ENCODE results near the gene ZNF667.

The ZNF667 gene

GRCh38 chr19:56476651-56477428 lies at the start of gene ZNF667:
ZNF667 (minus strand) TSS chr19:56477345; CDS start chr19:56462370, 14,975 bp downstream.
- H3K9me3 ChIP-seq (ENCODE audit: control insufficient read depth, insufficient read depth, low read depth, low read length): peaks cover 30% of the 10 kb centered on the region; the same call in 1 of the 2 replicates
- H3K27me3 ChIP-seq (ENCODE audit: control insufficient read depth, insufficient read depth, low read length): no peaks in the 10 kb centered on the region
- peak within 1 kb of the TSS; percentile 78 for H3K4me3 ChIP-seq (ENCODE audit: low read depth, low read length)
- H3K27ac ChIP-seq (ENCODE audit: low read depth, low read length): peak within 1 kb of the TSS; percentile 31; the same call in 1 of the 2 replicates
- H3K36me3 ChIP-seq (ENCODE audit: control insufficient read depth, insufficient read depth, low read length): peaks cover 5% of the 10 kb centered on the region; the same call in 1 of the 2 replicates
- H3K9ac ChIP-seq (ENCODE audit: low read length): peak within 1 kb of the TSS; percentile 42
- H3K4me1 ChIP-seq (ENCODE audit: control insufficient read depth, insufficient read depth, low read length): no peaks in the 10 kb centered on the region

- Histone ChIP-seq H3K27ac (ENCODE audit: low read depth, low read length) (no peak overlapping the region), H3K4me1 (ENCODE audit: control insufficient read depth, insufficient read depth, low read length) (no peaks in the 10 kb centered on the region), H3K9ac (ENCODE audit: low read length) (no peak overlapping the region), H3K36me3 (ENCODE audit: control insufficient read depth, insufficient read depth, low read length) (no peaks in the 10 kb centered on the region; the same call in 1 of the 2 replicates), H3K27me3 (ENCODE audit: control insufficient read depth, insufficient read depth, low read length) (no peaks in the 10 kb centered on the region), H3K4me3 (ENCODE audit: low read depth, low read length) (no peak overlapping the region), H3K9me3 (ENCODE audit: control insufficient read depth, insufficient read depth, low read depth, low read length) (peaks cover 90% of the 10 kb centered on the region)
Measured at GRCh38 chr19:56525214-56525860, 48.2 kb upstream of the ZNF667 start.

- Histone ChIP-seq H3K4me3 (ENCODE audit: low read depth, low read length) (peak overlapping the region; percentile 90), H3K9ac (ENCODE audit: low read length) (peak overlapping the region; percentile 86), H3K27me3 (ENCODE audit: control insufficient read depth, insufficient read depth, low read length) (peaks cover 3% of the 10 kb centered on the region; the same call in 1 of the 2 replicates), H3K4me1 (ENCODE audit: control insufficient read depth, insufficient read depth, low read length) (no peaks in the 10 kb centered on the region), H3K36me3 (ENCODE audit: control insufficient read depth, insufficient read depth, low read length) (no peaks in the 10 kb centered on the region), H3K9me3 (ENCODE audit: control insufficient read depth, insufficient read depth, low read depth, low read length) (peaks cover 28% of the 10 kb centered on the region; the same call in 1 of the 2 replicates), H3K27ac (ENCODE audit: low read depth, low read length) (no peak overlapping the region)
Measured at GRCh38 chr19:56508290-56508778, 31.2 kb upstream of the ZNF667 start.

- Histone ChIP-seq H3K4me3 (ENCODE audit: low read depth, low read length) (peak within 1 kb of the TSS; percentile 90), H3K27me3 (ENCODE audit: control insufficient read depth, insufficient read depth, low read length) (peaks cover 3% of the 10 kb centered on the region; the same call in 1 of the 2 replicates), H3K27ac (ENCODE audit: low read depth, low read length) (peak within 1 kb of the TSS; percentile 86), H3K4me1 (ENCODE audit: control insufficient read depth, insufficient read depth, low read length) (no peaks in the 10 kb centered on the region), H3K36me3 (ENCODE audit: control insufficient read depth, insufficient read depth, low read length) (no peaks in the 10 kb centered on the region), H3K9me3 (ENCODE audit: control insufficient read depth, insufficient read depth, low read depth, low read length) (peaks cover 27% of the 10 kb centered on the region; the same call in 1 of the 2 replicates), H3K9ac (ENCODE audit: low read length) (peak within 1 kb of the TSS; percentile 86)
Measured at GRCh38 chr19:56507446-56508289, 30.5 kb upstream of the ZNF667 start, which contains the start of gene ZNF471. ZNF471 (plus strand) TSS chr19:56507855; CDS start chr19:56511572, 3,717 bp downstream.

- no peaks in the 10 kb centered on the region for H3K4me1 ChIP-seq (ENCODE audit: control insufficient read depth, insufficient read depth, low read length)
- H3K27me3 ChIP-seq (ENCODE audit: control insufficient read depth, insufficient read depth, low read length): peaks cover 3% of the 10 kb centered on the region; the same call in 1 of the 2 replicates
- H3K9me3 ChIP-seq (ENCODE audit: control insufficient read depth, insufficient read depth, low read depth, low read length): peaks cover 20% of the 10 kb centered on the region; the same call in 1 of the 2 replicates
- H3K36me3 ChIP-seq (ENCODE audit: control insufficient read depth, insufficient read depth, low read length): no peaks in the 10 kb centered on the region
- no peak overlapping the region for H3K9ac ChIP-seq (ENCODE audit: low read length)
- no peak overlapping the region for H3K4me3 ChIP-seq (ENCODE audit: low read depth, low read length)
- H3K27ac ChIP-seq (ENCODE audit: low read depth, low read length): no peak overlapping the region
Measured at GRCh38 chr19:56504581-56504980, 27.4 kb upstream of the ZNF667 start.

- Histone ChIP-seq H3K9ac (ENCODE audit: low read length) (no peak overlapping the region), H3K36me3 (ENCODE audit: control insufficient read depth, insufficient read depth, low read length) (peaks cover 6% of the 10 kb centered on the region; the same call in 1 of the 2 replicates), H3K4me3 (ENCODE audit: low read depth, low read length) (peak overlapping the region; percentile 20; the same call in 1 of the 2 replicates), H3K27ac (ENCODE audit: low read depth, low read length) (peak overlapping the region; percentile 75; the same call in 1 of the 2 replicates), H3K27me3 (ENCODE audit: control insufficient read depth, insufficient read depth, low read length) (no peaks in the 10 kb centered on the region), H3K9me3 (ENCODE audit: control insufficient read depth, insufficient read depth, low read depth, low read length) (peaks cover 41% of the 10 kb centered on the region), H3K4me1 (ENCODE audit: control insufficient read depth, insufficient read depth, low read length) (peaks cover 8% of the 10 kb centered on the region; the same call in 1 of the 2 replicates)
Measured at GRCh38 chr19:56491399-56491798, 14.3 kb upstream of the ZNF667 start.

- peak overlapping the region; percentile 42 for H3K9ac ChIP-seq (ENCODE audit: low read length)
- peak overlapping the region; percentile 78 for H3K4me3 ChIP-seq (ENCODE audit: low read depth, low read length)
- no peaks in the 10 kb centered on the region; the same call in 1 of the 2 replicates for H3K36me3 ChIP-seq (ENCODE audit: control insufficient read depth, insufficient read depth, low read length)
- H3K27ac ChIP-seq (ENCODE audit: low read depth, low read length): peak overlapping the region; percentile 31; the same call in 1 of the 2 replicates
- no peaks in the 10 kb centered on the region for H3K27me3 ChIP-seq (ENCODE audit: control insufficient read depth, insufficient read depth, low read length)
- H3K9me3 ChIP-seq (ENCODE audit: control insufficient read depth, insufficient read depth, low read depth, low read length): peaks cover 30% of the 10 kb centered on the region; the same call in 1 of the 2 replicates
- no peaks in the 10 kb centered on the region for H3K4me1 ChIP-seq (ENCODE audit: control insufficient read depth, insufficient read depth, low read length)
Measured at GRCh38 chr19:56477429-56478338, 539 bp upstream of the ZNF667 start.

GRCh38 chr19:56476093-56476492 lies 1.1 kb downstream of the ZNF667 start:
- Histone ChIP-seq H3K9me3 (ENCODE audit: control insufficient read depth, insufficient read depth, low read depth, low read length) (peaks cover 29% of the 10 kb centered on the region; the same call in 1 of the 2 replicates), H3K9ac (ENCODE audit: low read length) (no peak overlapping the region), H3K4me3 (ENCODE audit: low read depth, low read length) (peak overlapping the region; percentile 78; the same call in 1 of the 2 replicates), H3K27ac (ENCODE audit: low read depth, low read length) (no peak overlapping the region), H3K36me3 (ENCODE audit: control insufficient read depth, insufficient read depth, low read length) (peaks cover 11% of the 10 kb centered on the region; the same call in 1 of the 2 replicates), H3K27me3 (ENCODE audit: control insufficient read depth, insufficient read depth, low read length) (no peaks in the 10 kb centered on the region), H3K4me1 (ENCODE audit: control insufficient read depth, insufficient read depth, low read length) (no peaks in the 10 kb centered on the region)

- Histone ChIP-seq H3K27ac (ENCODE audit: low read depth, low read length) (no peak overlapping the region), H3K4me3 (ENCODE audit: low read depth, low read length) (no peak overlapping the region), H3K36me3 (ENCODE audit: control insufficient read depth, insufficient read depth, low read length) (peaks cover 17% of the 10 kb centered on the region; the same call in 1 of the 2 replicates), H3K4me1 (ENCODE audit: control insufficient read depth, insufficient read depth, low read length) (no peaks in the 10 kb centered on the region), H3K9me3 (ENCODE audit: control insufficient read depth, insufficient read depth, low read depth, low read length) (peaks cover 38% of the 10 kb centered on the region), H3K27me3 (ENCODE audit: control insufficient read depth, insufficient read depth, low read length) (no peaks in the 10 kb centered on the region), H3K9ac (ENCODE audit: low read length) (no peak overlapping the region)
Measured at GRCh38 chr19:56474308-56474707, 2.8 kb downstream of the ZNF667 start.
